Endothelial cell (in vitro differentiated cells): ENCODE results near the gene FBLN5. TPM values are rescaled to one million over a fixed set of nuclear protein-coding genes. Genes with fewer than 3 reads are reported as not detected.

Experiments
- DNase-seq: peaks from one replicate; pipeline ENCODE4 v3.0.0; 2021; ENCODE audit warnings: low spot score
- H3K27ac Mint-ChIP-seq: one replicate; pipeline ENCODE4 v1.8.0; 2021; ENCODE audit warnings: mixed read lengths, inconsistent platforms; ENCODE audit not compliant: unreplicated experiment
- H3K27me3 Mint-ChIP-seq: one replicate; pipeline ENCODE4 v1.8.0; 2021; ENCODE audit warnings: mild to moderate bottlenecking, moderate library complexity, mixed read lengths, inconsistent platforms; ENCODE audit not compliant: unreplicated experiment
- H3K36me3 Mint-ChIP-seq: one replicate; pipeline ENCODE4 v1.8.0; 2021; ENCODE audit warnings: mild to moderate bottlenecking, low read depth, mixed read lengths, inconsistent platforms; ENCODE audit not compliant: unreplicated experiment
- H3K4me1 Mint-ChIP-seq: one replicate; pipeline ENCODE4 v1.8.0; 2021; ENCODE audit warnings: mild to moderate bottlenecking, mixed read lengths, inconsistent platforms; ENCODE audit not compliant: unreplicated experiment
- H3K4me3 Mint-ChIP-seq: one replicate; pipeline ENCODE4 v1.8.0; 2021; ENCODE audit warnings: mild to moderate bottlenecking, mixed read lengths, inconsistent platforms; ENCODE audit not compliant: unreplicated experiment
- H3K9me3 Mint-ChIP-seq: one replicate; pipeline ENCODE4 v1.8.0; 2021; ENCODE audit warnings: mixed read lengths, inconsistent platforms; ENCODE audit not compliant: unreplicated experiment
- CTCF ChIP-seq: fragments of 200-600 bp; sonication (generic); IDR thresholded peaks from one replicate; pipeline ENCODE4 v1.5.0; 2021; ENCODE audit warnings: antibody characterized with exemption; ENCODE audit not compliant: unreplicated experiment
- total RNA-seq: library from RNA; stranded (reverse); fragmentation: NEBNext Ultra II Directional; extraction: Animal tissue kit (Norgen Biotek cat#: 25700); gene quantifications from one replicate; pipeline ENCODE4 v1.2.1, GENCODE V29; 2021; ENCODE audit not compliant: unreplicated experiment

FBLN5 gene
- total RNA-seq, 1 donor from 2014 or later, result 0.26 TPM

GRCh38 chr14:91893007-91893406, 54.5 kb downstream of the FBLN5 start:
- H3K36me3 Mint-ChIP-seq, result no peaks in the 10 kb centered on the region
- DNase-seq, result peak; percentile 58
- no peak overlapping the region for H3K4me3 Mint-ChIP-seq
- peaks cover 6% of the 10 kb centered on the region for H3K4me1 Mint-ChIP-seq
- peak; percentile 76 for TF ChIP-seq CTCF
- H3K27ac Mint-ChIP-seq, result no peak overlapping the region
- no peaks in the 10 kb centered on the region for H3K9me3 Mint-ChIP-seq
- H3K27me3 Mint-ChIP-seq, result peaks cover 7% of the 10 kb centered on the region

- peaks cover 6% of the 10 kb centered on the region for H3K4me1 Mint-ChIP-seq
- H3K36me3 Mint-ChIP-seq, result no peaks in the 10 kb centered on the region
- H3K27ac Mint-ChIP-seq, result no peak overlapping the region
- TF ChIP-seq CTCF, result no peak
- H3K27me3 Mint-ChIP-seq, result peaks cover 7% of the 10 kb centered on the region
- no peak overlapping the region for H3K4me3 Mint-ChIP-seq
- DNase-seq, result no peak
- no peaks in the 10 kb centered on the region for H3K9me3 Mint-ChIP-seq
Measured at GRCh38 chr14:91891721-91892220, 55.7 kb downstream of the FBLN5 start.

GRCh38 chr14:91891101-91891500, 56.4 kb downstream of the FBLN5 start:
- Mint-ChIP-seq H3K4me1 (peaks cover 6% of the 10 kb centered on the region), H3K36me3 (no peaks in the 10 kb centered on the region), H3K27ac (no peak overlapping the region), H3K4me3 (no peak overlapping the region), H3K9me3 (no peaks in the 10 kb centered on the region), H3K27me3 (peaks cover 4% of the 10 kb centered on the region)
- no peak for TF ChIP-seq CTCF
- DNase-seq, result no peak

- no peak for TF ChIP-seq CTCF
- Mint-ChIP-seq H3K4me3 (no peak overlapping the region), H3K9me3 (no peaks in the 10 kb centered on the region), H3K4me1 (peaks cover 6% of the 10 kb centered on the region), H3K36me3 (no peaks in the 10 kb centered on the region), H3K27ac (no peak overlapping the region), H3K27me3 (no peaks in the 10 kb centered on the region)
- no peak for DNase-seq
Measured at GRCh38 chr14:91890291-91890749, 57.2 kb downstream of the FBLN5 start.

- H3K4me1 Mint-ChIP-seq, result peaks cover 6% of the 10 kb centered on the region
- DNase-seq, result no peak
- H3K27ac Mint-ChIP-seq, result no peak overlapping the region
- no peaks in the 10 kb centered on the region for H3K36me3 Mint-ChIP-seq
- H3K27me3 Mint-ChIP-seq, result no peaks in the 10 kb centered on the region
- H3K4me3 Mint-ChIP-seq, result no peak overlapping the region
- TF ChIP-seq CTCF, result no peak
- H3K9me3 Mint-ChIP-seq, result no peaks in the 10 kb centered on the region
Measured at GRCh38 chr14:91889477-91890211, 57.9 kb downstream of the FBLN5 start.
